Ovary (tissue), 3 donors: Measurements from ENCODE around the gene IRF3.

Source experiments
- EP300 ChIP-seq: sonication (generic); formaldehyde crosslinking; IDR thresholded peaks from one replicate; pipeline ENCODE4 v1.6.1; 2017; ENCODE audit warnings: antibody characterized with exemption
- POLR2A ChIP-seq: fragments of 450-650 bp; IDR thresholded peaks from one replicate; pipeline ENCODE4 v1.6.1; 2017; ENCODE audit warnings: antibody characterized with exemption, mild to moderate bottlenecking, moderate library complexity
- TF ChIP-seq, protein P1 (sequence below), 3 donors: fragments of 450-650 bp in 2 of 3; fragments of 200-600 bp in 1 of 3; IDR thresholded peaks; one replicate each; pipeline versions ENCODE4 v1.5.1 to v1.8.0; 2016 to 2022; ENCODE audit warnings: antibody characterized with exemption in 3 of 3, mild to moderate bottlenecking in 1 of 3
- donor health status: DM: no; HTN: no; CAD: no.

GRCh38 chr19:49665036-49665350 lies 664 bp downstream of the IRF3 start:
- TF ChIP-seq, protein P1, sequence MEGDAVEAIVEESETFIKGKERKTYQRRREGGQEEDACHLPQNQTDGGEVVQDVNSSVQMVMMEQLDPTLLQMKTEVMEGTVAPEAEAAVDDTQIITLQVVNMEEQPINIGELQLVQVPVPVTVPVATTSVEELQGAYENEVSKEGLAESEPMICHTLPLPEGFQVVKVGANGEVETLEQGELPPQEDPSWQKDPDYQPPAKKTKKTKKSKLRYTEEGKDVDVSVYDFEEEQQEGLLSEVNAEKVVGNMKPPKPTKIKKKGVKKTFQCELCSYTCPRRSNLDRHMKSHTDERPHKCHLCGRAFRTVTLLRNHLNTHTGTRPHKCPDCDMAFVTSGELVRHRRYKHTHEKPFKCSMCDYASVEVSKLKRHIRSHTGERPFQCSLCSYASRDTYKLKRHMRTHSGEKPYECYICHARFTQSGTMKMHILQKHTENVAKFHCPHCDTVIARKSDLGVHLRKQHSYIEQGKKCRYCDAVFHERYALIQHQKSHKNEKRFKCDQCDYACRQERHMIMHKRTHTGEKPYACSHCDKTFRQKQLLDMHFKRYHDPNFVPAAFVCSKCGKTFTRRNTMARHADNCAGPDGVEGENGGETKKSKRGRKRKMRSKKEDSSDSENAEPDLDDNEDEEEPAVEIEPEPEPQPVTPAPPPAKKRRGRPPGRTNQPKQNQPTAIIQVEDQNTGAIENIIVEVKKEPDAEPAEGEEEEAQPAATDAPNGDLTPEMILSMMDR (IDR thresholded peaks at IDR 0.05), result no peak
- TF ChIP-seq POLR2A (no peak), EP300 (no peak)
